ENCODE results near the gene ZNF280A.

The ZNF280A gene

DNA sequence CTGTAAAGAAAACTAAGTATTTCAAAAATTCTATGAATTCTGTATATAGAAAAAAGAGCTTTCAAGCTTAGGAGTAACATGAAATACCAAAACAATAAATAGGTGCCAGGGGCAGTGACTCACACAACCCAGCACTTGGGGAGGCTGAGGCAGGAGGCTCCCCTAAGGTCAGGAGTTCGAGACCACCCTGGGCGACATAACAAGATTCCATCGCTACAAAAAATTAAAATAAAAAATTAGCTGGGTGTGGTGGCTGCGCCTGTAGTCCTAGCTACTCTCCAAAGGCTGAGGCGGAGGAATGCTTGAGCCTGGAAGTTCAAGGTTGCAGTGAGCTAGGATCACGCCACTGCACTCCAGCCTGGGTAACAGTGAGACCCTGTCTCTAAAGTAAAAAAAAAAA lies 33.0 kb downstream of the ZNF280A start:
- no peak for DNase-seq (ENCODE audit: low spot score)
- TF ChIP-seq, protein P1, sequence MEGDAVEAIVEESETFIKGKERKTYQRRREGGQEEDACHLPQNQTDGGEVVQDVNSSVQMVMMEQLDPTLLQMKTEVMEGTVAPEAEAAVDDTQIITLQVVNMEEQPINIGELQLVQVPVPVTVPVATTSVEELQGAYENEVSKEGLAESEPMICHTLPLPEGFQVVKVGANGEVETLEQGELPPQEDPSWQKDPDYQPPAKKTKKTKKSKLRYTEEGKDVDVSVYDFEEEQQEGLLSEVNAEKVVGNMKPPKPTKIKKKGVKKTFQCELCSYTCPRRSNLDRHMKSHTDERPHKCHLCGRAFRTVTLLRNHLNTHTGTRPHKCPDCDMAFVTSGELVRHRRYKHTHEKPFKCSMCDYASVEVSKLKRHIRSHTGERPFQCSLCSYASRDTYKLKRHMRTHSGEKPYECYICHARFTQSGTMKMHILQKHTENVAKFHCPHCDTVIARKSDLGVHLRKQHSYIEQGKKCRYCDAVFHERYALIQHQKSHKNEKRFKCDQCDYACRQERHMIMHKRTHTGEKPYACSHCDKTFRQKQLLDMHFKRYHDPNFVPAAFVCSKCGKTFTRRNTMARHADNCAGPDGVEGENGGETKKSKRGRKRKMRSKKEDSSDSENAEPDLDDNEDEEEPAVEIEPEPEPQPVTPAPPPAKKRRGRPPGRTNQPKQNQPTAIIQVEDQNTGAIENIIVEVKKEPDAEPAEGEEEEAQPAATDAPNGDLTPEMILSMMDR (IDR thresholded peaks at IDR 0.05; ENCODE audit: extremely low read depth, missing control alignments) = no peak

DNA sequence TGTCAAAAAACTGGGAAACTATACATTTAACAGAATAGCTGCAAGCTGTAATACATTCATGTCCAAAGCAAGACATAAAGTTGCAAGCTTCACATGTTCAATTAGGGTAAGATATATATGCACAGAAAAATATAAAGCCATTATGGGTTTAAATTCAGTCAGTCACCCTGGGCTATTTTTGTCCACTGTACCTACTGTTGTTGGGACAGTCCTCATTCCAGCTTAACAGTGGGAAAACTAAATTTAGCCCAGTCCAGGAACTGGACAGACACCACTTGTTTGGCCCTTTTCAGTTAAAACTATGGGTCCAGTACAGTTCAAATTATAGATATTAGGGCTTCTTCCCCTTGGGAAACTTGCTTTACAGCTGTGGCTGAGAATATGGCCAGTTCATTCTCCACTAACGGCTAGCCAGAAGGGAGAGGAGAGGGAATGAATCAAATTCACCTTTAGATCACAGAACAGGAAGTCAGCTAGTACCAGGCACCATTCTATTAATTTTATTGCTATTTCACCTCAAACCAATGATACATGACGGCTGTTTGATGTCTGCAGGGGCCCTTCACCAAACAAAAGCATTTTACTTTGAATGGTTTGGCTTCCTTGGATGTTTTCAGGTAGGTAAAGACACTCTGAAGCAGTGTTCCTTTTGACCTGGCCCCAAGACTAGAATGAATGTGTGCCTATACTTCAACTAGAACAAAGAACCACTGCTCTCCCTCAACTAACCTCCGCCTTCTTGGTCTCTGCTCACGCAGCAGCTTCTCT lies 33.8 kb downstream of the ZNF280A start:
- TF ChIP-seq, protein P1 (IDR thresholded peaks at IDR 0.05; ENCODE audit: extremely low read depth, missing control alignments) = no peak
- no peak for DNase-seq (ENCODE audit: low spot score)

DNA sequence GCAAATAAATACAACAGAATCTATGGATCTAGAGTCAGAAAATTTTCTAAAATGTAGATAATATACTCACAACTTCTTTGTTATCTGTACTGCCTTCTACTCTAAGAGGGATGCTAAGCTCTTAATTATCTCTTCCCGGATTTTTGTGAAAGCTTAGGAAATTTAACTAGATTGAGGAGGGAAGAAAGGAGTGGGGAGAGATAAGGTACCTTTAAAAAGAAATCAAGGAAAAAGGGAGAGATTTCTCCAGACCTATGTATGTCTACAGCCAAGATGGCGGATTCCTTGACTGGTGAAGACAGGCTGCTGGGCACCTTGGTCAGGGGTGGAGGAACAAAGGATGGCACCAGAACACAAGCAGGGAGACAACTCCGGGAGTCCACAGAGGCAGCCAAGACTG lies 34.5 kb downstream of the ZNF280A start:
- DNase-seq (ENCODE audit: low spot score) = no peak
- TF ChIP-seq, protein P1 (IDR thresholded peaks at IDR 0.05; ENCODE audit: extremely low read depth, missing control alignments) = no peak

DNA sequence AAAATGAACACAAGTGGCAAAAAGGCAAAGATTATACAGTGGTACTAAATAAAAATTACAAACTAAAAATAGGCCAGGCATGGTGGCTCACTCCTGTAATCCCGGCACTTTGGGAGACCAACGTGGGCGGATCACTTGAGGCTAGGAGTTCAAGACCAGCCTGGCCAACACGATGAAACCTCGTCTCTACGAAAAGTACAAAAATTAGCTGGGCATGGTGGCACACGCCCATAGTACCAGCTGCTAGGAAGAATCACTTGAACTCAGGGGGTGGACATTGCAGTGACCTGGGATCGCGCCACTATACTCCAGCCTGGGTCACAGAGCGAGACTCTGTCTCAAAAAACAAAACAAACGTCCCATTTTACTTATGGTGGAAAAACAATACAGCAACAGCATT lies 36.0 kb downstream of the ZNF280A start:
- DNase-seq (ENCODE audit: low spot score) = no peak
- TF ChIP-seq, protein P1 (IDR thresholded peaks at IDR 0.05; ENCODE audit: extremely low read depth, missing control alignments) = no peak

DNA sequence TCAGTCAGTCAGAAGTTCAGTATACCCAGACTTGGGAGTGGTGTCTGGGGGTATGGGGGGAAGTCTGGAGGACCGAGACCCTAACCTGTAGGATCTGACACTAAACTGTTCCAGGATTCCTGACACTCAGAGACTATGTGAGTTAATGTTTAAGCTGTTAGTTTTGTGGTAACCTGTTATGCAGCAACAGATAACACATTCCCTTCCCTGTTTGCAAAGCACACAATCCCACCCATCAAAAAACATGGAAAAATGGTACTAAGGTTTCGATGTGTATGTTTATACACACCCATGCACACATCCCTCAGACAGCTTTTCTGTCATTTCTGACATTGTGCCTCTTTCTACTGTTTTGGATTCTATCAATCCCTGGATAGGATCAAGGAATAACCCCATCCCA lies 39.1 kb downstream of the ZNF280A start:
- no peak for DNase-seq (ENCODE audit: low spot score)
- TF ChIP-seq, protein P1 (IDR thresholded peaks at IDR 0.05; ENCODE audit: extremely low read depth, missing control alignments) = no peak

DNA sequence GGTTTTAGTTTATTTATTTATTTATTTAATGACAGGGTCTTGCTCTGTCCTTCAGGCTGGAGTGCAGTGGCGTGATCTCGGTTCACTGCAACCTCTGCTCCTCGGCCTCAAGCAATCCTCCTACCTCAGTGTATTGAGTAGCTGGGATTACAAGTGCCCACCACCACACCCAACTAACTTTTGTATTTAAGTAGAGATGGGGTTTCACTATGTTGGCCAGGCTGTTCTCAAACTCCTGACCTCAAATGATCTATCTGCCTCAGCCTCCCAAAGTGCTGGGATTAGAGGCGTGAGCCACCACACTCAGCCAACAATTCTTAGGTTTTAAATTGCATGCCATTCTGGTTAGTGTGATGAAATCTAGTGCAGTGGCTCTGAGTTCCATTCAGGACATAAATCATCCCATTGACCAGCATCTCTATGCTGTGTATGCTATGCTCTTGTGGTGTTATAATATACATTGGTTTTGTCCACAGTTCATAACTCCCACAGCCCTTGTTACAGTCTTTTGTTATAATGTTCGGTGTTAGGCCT lies 40.0 kb downstream of the ZNF280A start:
- TF ChIP-seq, protein P1 (IDR thresholded peaks at IDR 0.05; ENCODE audit: extremely low read depth, missing control alignments) = no peak
- no peak for DNase-seq (ENCODE audit: low spot score)

DNA sequence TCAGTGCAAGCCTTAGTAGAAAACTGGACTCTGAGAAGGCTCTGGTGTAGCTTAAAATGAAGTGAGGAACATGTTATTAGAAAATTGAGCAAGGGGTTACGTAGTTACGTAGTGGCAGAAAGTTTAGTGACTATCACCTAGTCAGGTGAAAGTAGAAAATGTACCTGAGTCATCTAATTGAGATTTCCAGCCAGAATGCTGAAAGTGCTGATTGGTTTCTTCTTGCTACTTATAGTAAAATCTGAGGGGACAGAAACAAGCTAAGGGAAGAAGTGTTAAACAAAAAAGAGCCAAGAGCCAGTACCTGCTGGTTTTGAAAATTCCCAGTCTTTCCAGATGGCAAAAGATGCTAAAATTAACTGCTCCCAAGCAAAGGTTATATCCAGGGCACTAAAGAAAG lies 41.0 kb downstream of the ZNF280A start:
- DNase-seq (ENCODE audit: low spot score) = no peak
- TF ChIP-seq, protein P1 (IDR thresholded peaks at IDR 0.05; ENCODE audit: extremely low read depth, missing control alignments) = no peak
